ENCODE data around the gene TPX2. TPM values are rescaled to one million over a fixed set of nuclear protein-coding genes. Genes with fewer than 3 reads are reported as not detected.

Gene TPX2
- total and polyA plus RNA-seq, 5 donors = 0.41 to 2.5 (median 0.79) TPM

- no peaks in the 10 kb centered on the region for H3K27me3 ChIP-seq (ENCODE audit: control insufficient read depth, insufficient read depth)
- intact Hi-C loops (cut with DNase I) = no loop called here
- 86% methylated on average over 32 of the region's 32 CpGs for WGBS
- DNase-seq = peak in 1 of 3 donors; percentile 15
- H3K27ac ChIP-seq (ENCODE audit: low read length) = no peak overlapping the region
- no peak for ATAC-seq
- H3K4me3 ChIP-seq (ENCODE audit: low read length) = no peak overlapping the region
- no peaks in the 10 kb centered on the region for H3K9me3 ChIP-seq (ENCODE audit: control insufficient read depth, low read length)
- H3K4me1 ChIP-seq (ENCODE audit: control insufficient read depth, insufficient read depth, low read length) = no peaks in the 10 kb centered on the region
These were observed 109.3 kb downstream of the TPX2 start for GRCh38 chr20:31848088-31848999.

GRCh38 chr20:31849306-31849930 is 110.3 kb downstream of the TPX2 start:
- no peak for ATAC-seq
- Histone ChIP-seq H3K27me3 (ENCODE audit: control insufficient read depth, insufficient read depth) (no peaks in the 10 kb centered on the region), H3K27ac (ENCODE audit: low read length) (no peak overlapping the region), H3K9me3 (ENCODE audit: control insufficient read depth, low read length) (no peaks in the 10 kb centered on the region), H3K4me1 (ENCODE audit: control insufficient read depth, insufficient read depth, low read length) (no peaks in the 10 kb centered on the region), H3K4me3 (ENCODE audit: low read length) (no peak overlapping the region)
- peak in 1 of 3 donors; percentile 37 for DNase-seq
- 30% methylated on average over 45 of the region's 45 CpGs for WGBS
- intact Hi-C loops (cut with DNase I) = no loop called here

Other genes starting within 250 kb of the TPX2 start
- 10 to 100 TPM; 40.0 to 80.2 (median 62.1) TPM for gene HM13, start 224.8 kb upstream of the TPX2 start, total RNA-seq
- 47.8 TPM for gene HM13, start 224.8 kb upstream of the TPX2 start, polyA plus RNA-seq
- 100 to 1,000 TPM; 122 to 188 (median 134) TPM for gene ID1, start 134.0 kb upstream of the TPX2 start, total RNA-seq
- 273 TPM for gene ID1, start 134.0 kb upstream of the TPX2 start, polyA plus RNA-seq
- gene COX4I2, start 101.4 kb upstream of the TPX2 start, total RNA-seq = 10 to 100 TPM in 1 of 4 donors, 1 to 10 TPM in 3; 3.1 to 13.2 (median 9.0) TPM
- 29.5 TPM for gene COX4I2, start 101.4 kb upstream of the TPX2 start, polyA plus RNA-seq
- gene BCL2L1, start 16.4 kb upstream of the TPX2 start, total RNA-seq = 10 to 100 TPM; 39.9 to 56.9 (median 46.1) TPM
- 46.0 TPM for gene BCL2L1, start 16.4 kb upstream of the TPX2 start, polyA plus RNA-seq
- 1 to 10 TPM in 1 of 4 donors, under 1 TPM in 3; 0.51 to 2.0 (median 0.83) TPM for gene MYLK2, start 80.1 kb downstream of the TPX2 start, total RNA-seq
- 0.54 TPM for gene MYLK2, start 80.1 kb downstream of the TPX2 start, polyA plus RNA-seq
- gene FOXS1, start 106.3 kb downstream of the TPX2 start, total RNA-seq = 1 to 10 TPM; 2.0 to 4.3 (median 3.5) TPM
- 3.0 TPM for gene FOXS1, start 106.3 kb downstream of the TPX2 start, polyA plus RNA-seq
- 1 to 10 TPM; 6.6 to 8.3 (median 7.1) TPM for gene DUSP15, start 131.2 kb downstream of the TPX2 start, total RNA-seq
- 11.0 TPM for gene DUSP15, start 131.2 kb downstream of the TPX2 start, polyA plus RNA-seq
- under 1 TPM in 2 of 4 donors, not detected in 2; 0.15 to 0.19 TPM for gene TTLL9, start 131.3 kb downstream of the TPX2 start, total RNA-seq
- gene TTLL9, start 131.3 kb downstream of the TPX2 start, polyA plus RNA-seq = 0.14 TPM
- 1 to 10 TPM; 7.4 to 8.8 (median 8.6) TPM for gene PDRG1, start 212.8 kb downstream of the TPX2 start, total RNA-seq
- gene PDRG1, start 212.8 kb downstream of the TPX2 start, polyA plus RNA-seq = 11.9 TPM
- gene XKR7, start 228.9 kb downstream of the TPX2 start, total RNA-seq = not detected
- under 0.01 TPM for gene XKR7, start 228.9 kb downstream of the TPX2 start, polyA plus RNA-seq

Data from right cardiac atrium (tissue), 5 donors.